Heart left ventricle (tissue), 16 donors: ENCODE results near the gene ARID5B. TPM values are rescaled to one million over a fixed set of nuclear protein-coding genes. Genes with fewer than 3 reads are reported as not detected.

Experiments used
- ATAC-seq, 4 donors: fragments of 200-7000 bp; cut with Tn5 transposase; one replicate each; pipeline ENCODE4 v1.9.1; 2020 to 2022; ENCODE audit warnings: moderate library complexity in 4 of 4, mild to moderate bottlenecking in 3 of 4, moderate number of reproducible peaks in 1 of 4
- DNase-seq, 5 donors: peaks; one replicate each; pipeline ENCODE4 v3.0.0-alpha.2; 2020
- H3K27ac ChIP-seq, 12 donors: fragments of 200-600 bp; sonication (generic) in 4 of 12; one replicate each; pipeline versions ENCODE4 v1.5.0 to v1.8.0; 2016 to 2022; ENCODE audit warnings: mild to moderate bottlenecking in 2 of 12
- H3K27me3 ChIP-seq, 9 donors: fragments of 200-600 bp; sonication (generic) in 2 of 9; one replicate each; pipeline versions ENCODE4 v1.5.1 to v1.8.0; 2016 to 2022; ENCODE audit warnings: mild to moderate bottlenecking in 3 of 9
- H3K36me3 ChIP-seq, 9 donors: fragments of 200-600 bp; sonication (generic) in 2 of 9; one replicate each; pipeline versions ENCODE4 v1.5.0 to v1.8.0; 2018 to 2022; ENCODE audit warnings: mild to moderate bottlenecking in 2 of 9
- H3K4me1 ChIP-seq, 12 donors: fragments of 200-600 bp; sonication (generic) in 4 of 12; one replicate each; pipeline versions ENCODE4 v1.5.0 to v1.8.0; 2016 to 2022; ENCODE audit warnings: mild to moderate bottlenecking in 3 of 12
- H3K4me3 ChIP-seq, 12 donors: fragments of 200-600 bp; sonication (generic) in 4 of 12; one replicate each; pipeline versions ENCODE4 v1.5.0 to v1.8.0; 2017 to 2022; ENCODE audit warnings: mild to moderate bottlenecking in 9 of 12, moderate library complexity in 4 of 12
- H3K9me3 ChIP-seq, 12 donors: fragments of 200-600 bp; sonication (generic) in 4 of 12; one replicate each; pipeline versions ENCODE4 v1.5.0 to v1.8.0; 2016 to 2022; ENCODE audit warnings: mild to moderate bottlenecking in 1 of 12
- CTCF ChIP-seq, 12 donors: fragments of 200-600 bp; sonication (generic) in 4 of 12; IDR thresholded peaks; one replicate each; pipeline versions ENCODE4 v1.5.0 to v1.8.0; 2018 to 2022; ENCODE audit warnings: antibody characterized with exemption in 12 of 12, mild to moderate bottlenecking in 5 of 12
- POLR2A ChIP-seq, 2 donors: fragments of 450-650 bp; IDR thresholded peaks; one replicate each; pipeline ENCODE4 v1.6.1; 2017; ENCODE audit warnings: antibody characterized with exemption in 2 of 2, mild to moderate bottlenecking in 2 of 2, moderate library complexity in 2 of 2
- WGBS, 4 donors: extraction: QIAGEN DNeasy Blood & Tissue Kit in 2 of 4; methylation state at CpG; one replicate each; pipeline versions ENCODE4 v1.1.5 to v1.1.7; 2013 to 2018; 5-methylcytosine and 5-hydroxymethylcytosine counted together
- intact Hi-C, 10 donors: fragments of 100-400 bp; cut with DNase I; formaldehyde crosslinking; loops; one replicate each; pipeline versions ENCODE4 v1.11.1 to v1.14.2; 2022
- polyA plus RNA-seq, 2 donors: library from polyadenylated mRNA; stranded (reverse); fragments of 200-250 nt; gene quantifications; one replicate each; pipeline ENCODE4 v1.2.3, GENCODE V29; 2013
- total RNA-seq, 9 donors: library from RNA; depleted of rRNA in 2 of 9; stranded (reverse); fragments of >200 nt in 2 of 9; fragmentation: NEBNext Ultra II Directional in 3 of 9; extraction: Animal tissue kit (Norgen Biotek cat#: 25700) in 3 of 9; gene quantifications; one replicate each; pipeline versions ENCODE4 v1.1.0 to v1.2.4, GENCODE V29; 2016 to 2023
- donor health status: ischemic (EF 13 %, LVEDD 7.1; RV severe dilation, severe dysfunction).
- donor health status: healthy with polysubstance abuse.
- donor health status: DM: no; HTN: yes; CAD: no.
- donor health status: DM: no; HTN: no; CAD: no.
- donor health status: ischemic (EF 25% LVEDD 6.9; RV normal size, moderate dysfunction).
- donor health status: ischemic (EF 25% LVEDD 5.7; RV mildly dilated, moderate dysfunction).
- donor health status: healthy.
- donor health status: DM: yes; HTN: yes; CAD: no.
- donor health status: ischemic (EF 35%, LVEDD 5.7; RV mildly dilated, moderate dysfunction).
- donor health status: nonischemic (EF 11% LVEDD 7.7; RV severe dilation, severe dysfunction).
- donor health status: DM: yes; HTN: yes; CAD: no.
- donor health status: PGD.
- donor health status: ischemic (EF 29% LVEDD 5.4; RV normal size, mild dysfunction).
- donor health status: nonischemic (EF 23%, LVEDD 6.1; RV moderate dilation, normal function).

Gene ARID5B
- total and polyA plus RNA-seq, 11 donors = 4.5 to 45.5 (median 26.6) TPM

GRCh38 chr10:61944410-61945147, 43.1 kb downstream of the ARID5B start:
- Histone ChIP-seq H3K27me3 (no peaks in the 10 kb centered on the region), H3K4me3 (no peak overlapping the region), H3K4me1 (peaks cover 0 to 51% (median 10%) of the 10 kb centered on the region in 12 donors), H3K9me3 (no peaks in the 10 kb centered on the region), H3K36me3 (peaks cover 0 to 21% (median 0%) of the 10 kb centered on the region in 9 donors), H3K27ac (peak overlapping the region in 6 of 12 donors; percentile 58 to 87 (median 64))
- no peak for ATAC-seq
- no peak for DNase-seq
- TF ChIP-seq POLR2A (IDR thresholded peaks at IDR 0.05) = no peak
- TF ChIP-seq CTCF (IDR thresholded peaks at IDR 0.05) = no peak
- WGBS, 4 donors = 94 to 96% (median 95%) methylated on average over 1 of the region's 1 CpG
- intact Hi-C loops = loop anchor here in 1 of 10 donors (5.0 kb wide), 1 partner anchor 42 kb away; the partner anchor contains the start of gene ARID5B

- peaks cover 0 to 30% (median 0%) of the 10 kb centered on the region in 9 donors for H3K36me3 ChIP-seq
- peaks cover 0 to 6% (median 0%) of the 10 kb centered on the region in 12 donors for H3K4me1 ChIP-seq
- TF ChIP-seq POLR2A (IDR thresholded peaks at IDR 0.05) (no peak), CTCF (IDR thresholded peaks at IDR 0.05) (no peak)
- H3K9me3 ChIP-seq = no peaks in the 10 kb centered on the region
- H3K27ac ChIP-seq = no peak overlapping the region
- H3K27me3 ChIP-seq = no peaks in the 10 kb centered on the region
- WGBS, 4 donors = 66 to 98% (median 96%) methylated on average over 2 of the region's 2 CpGs
- DNase-seq = no peak
- no peak overlapping the region for H3K4me3 ChIP-seq
- no peak for ATAC-seq
- intact Hi-C loops = no loop called here
These were observed 48.2 kb downstream of the ARID5B start for GRCh38 chr10:61949687-61950086.

- WGBS, 4 donors = 86 to 96% (median 92%) methylated on average over 2 of the region's 2 CpGs
- Histone ChIP-seq H3K4me1 (no peaks in the 10 kb centered on the region), H3K27ac (no peak overlapping the region), H3K36me3 (peaks cover 0 to 30% (median 0%) of the 10 kb centered on the region in 9 donors), H3K27me3 (no peaks in the 10 kb centered on the region), H3K4me3 (no peak overlapping the region), H3K9me3 (no peaks in the 10 kb centered on the region)
- TF ChIP-seq CTCF (IDR thresholded peaks at IDR 0.05) (no peak), POLR2A (IDR thresholded peaks at IDR 0.05) (no peak)
- DNase-seq (no peak), ATAC-seq (no peak)
- intact Hi-C loops = no loop called here
These were observed 49.1 kb downstream of the ARID5B start for GRCh38 chr10:61950449-61951143.

- no peak overlapping the region for H3K27ac ChIP-seq
- DNase-seq (no peak), ATAC-seq (no peak)
- intact Hi-C loops = no loop called here
- no peaks in the 10 kb centered on the region for H3K4me1 ChIP-seq
- no peaks in the 10 kb centered on the region for H3K9me3 ChIP-seq
- TF ChIP-seq CTCF (IDR thresholded peaks at IDR 0.05) (no peak), POLR2A (IDR thresholded peaks at IDR 0.05) (no peak)
- peaks cover 0 to 30% (median 0%) of the 10 kb centered on the region in 9 donors for H3K36me3 ChIP-seq
- no peak overlapping the region for H3K4me3 ChIP-seq
- WGBS, 4 donors = 84 to 90% (median 86%) methylated on average over 3 of the region's 3 CpGs
- no peaks in the 10 kb centered on the region for H3K27me3 ChIP-seq
These were observed 49.6 kb downstream of the ARID5B start for GRCh38 chr10:61951144-61951483.
